ENCODE results near the gene TMEM165. TPM values are rescaled to one million over a fixed set of nuclear protein-coding genes. Genes with fewer than 3 reads are reported as not detected.

TMEM165 gene
- polyA plus RNA-seq, 1 experiment = 146 TPM

GRCh38 chr4:55437823-55438222 is 42.1 kb downstream of the TMEM165 start:
- H3K9me3 ChIP-seq (ENCODE audit: control insufficient read depth, insufficient read depth, low read length) = no peaks in the 10 kb centered on the region
- DNase-seq (ENCODE audit: low read depth, low spot score) = no peak
- ChIA-PET POLR2A (no interaction called here), CTCF (interaction anchor here (0.6 to 1.7 kb wide), 2 partner anchors 16 to 117 kb away, joined by 3 to 5 read pairs; no protein-coding TSS in a partner anchor)
- H3K27ac ChIP-seq (ENCODE audit: low read depth, low read length) = no peak overlapping the region
- no peak overlapping the region for H3K4me3 ChIP-seq (ENCODE audit: low read depth, low read length)
- no peak for TF ChIP-seq CTCF (IDR thresholded peaks at IDR 0.05; ENCODE audit: low read depth, low read length)
- no peaks in the 10 kb centered on the region for H3K27me3 ChIP-seq (ENCODE audit: control insufficient read depth, insufficient read depth, low read length)

GRCh38 chr4:55438314-55438713 is 42.6 kb downstream of the TMEM165 start:
- Histone ChIP-seq H3K4me3 (ENCODE audit: low read depth, low read length) (no peak overlapping the region), H3K27me3 (ENCODE audit: control insufficient read depth, insufficient read depth, low read length) (no peaks in the 10 kb centered on the region), H3K9me3 (ENCODE audit: control insufficient read depth, insufficient read depth, low read length) (no peaks in the 10 kb centered on the region), H3K27ac (ENCODE audit: low read depth, low read length) (no peak overlapping the region)
- CTCF ChIA-PET = interaction anchor here (0.6 to 1.7 kb wide), 2 partner anchors 17 to 116 kb away, joined by 3 to 5 read pairs; no protein-coding TSS in a partner anchor
- DNase-seq (ENCODE audit: low read depth, low spot score) = no peak
- POLR2A ChIA-PET = no interaction called here
- TF ChIP-seq CTCF (IDR thresholded peaks at IDR 0.05; ENCODE audit: low read depth, low read length) = no peak

- H3K4me3 ChIP-seq (ENCODE audit: low read depth, low read length) = no peak overlapping the region
- DNase-seq (ENCODE audit: low read depth, low spot score) = no peak
- no peaks in the 10 kb centered on the region for H3K9me3 ChIP-seq (ENCODE audit: control insufficient read depth, insufficient read depth, low read length)
- H3K27ac ChIP-seq (ENCODE audit: low read depth, low read length) = no peak overlapping the region
- no peaks in the 10 kb centered on the region for H3K27me3 ChIP-seq (ENCODE audit: control insufficient read depth, insufficient read depth, low read length)
- POLR2A ChIA-PET = no interaction called here
- CTCF ChIA-PET = no interaction called here
- no peak for TF ChIP-seq CTCF (IDR thresholded peaks at IDR 0.05; ENCODE audit: low read depth, low read length)
Measured at GRCh38 chr4:55439023-55439422, 43.3 kb downstream of the TMEM165 start.

GRCh38 chr4:55440786-55441185 is 45.0 kb downstream of the TMEM165 start:
- no peaks in the 10 kb centered on the region for H3K9me3 ChIP-seq (ENCODE audit: control insufficient read depth, insufficient read depth, low read length)
- CTCF ChIA-PET = no interaction called here
- H3K27ac ChIP-seq (ENCODE audit: low read depth, low read length) = no peak overlapping the region
- no peak for DNase-seq (ENCODE audit: low read depth, low spot score)
- H3K4me3 ChIP-seq (ENCODE audit: low read depth, low read length) = no peak overlapping the region
- POLR2A ChIA-PET = no interaction called here
- TF ChIP-seq CTCF (IDR thresholded peaks at IDR 0.05; ENCODE audit: low read depth, low read length) = no peak
- no peaks in the 10 kb centered on the region for H3K27me3 ChIP-seq (ENCODE audit: control insufficient read depth, insufficient read depth, low read length)

GRCh38 chr4:55442541-55442940 is 46.8 kb downstream of the TMEM165 start:
- H3K27me3 ChIP-seq (ENCODE audit: control insufficient read depth, insufficient read depth, low read length) = no peaks in the 10 kb centered on the region
- ChIA-PET POLR2A (no interaction called here), CTCF (interaction anchor here (0.7 to 1.9 kb wide), 2 partner anchors 96 to 97 kb away, joined by 3 to 7 read pairs; partner anchors contain the start of gene SRD5A3)
- no peak for DNase-seq (ENCODE audit: low read depth, low spot score)
- no peaks in the 10 kb centered on the region for H3K9me3 ChIP-seq (ENCODE audit: control insufficient read depth, insufficient read depth, low read length)
- H3K4me3 ChIP-seq (ENCODE audit: low read depth, low read length) = no peak overlapping the region
- no peak for TF ChIP-seq CTCF (IDR thresholded peaks at IDR 0.05; ENCODE audit: low read depth, low read length)
- no peak overlapping the region for H3K27ac ChIP-seq (ENCODE audit: low read depth, low read length)

Data from AG04450 (cell line).